ENCODE data around the gene ZNF500.

- TF ChIP-seq CTCF (IDR thresholded peaks at IDR 0.05) = no peak
- no peak for TF ChIP-seq POLR2A (IDR thresholded peaks at IDR 0.05)
Observed at GRCh38 chr16:4760221-4760910, 6.6 kb downstream of the ZNF500 start.

Measured in uterus (tissue), 2 donors.